K562 (cell line): ENCODE data around the gene LTBR. TPM values are rescaled to one million over a fixed set of nuclear protein-coding genes. Genes with fewer than 3 reads are reported as not detected.

Experiments used
- ESRRB ChIP-seq: fragments of 250-450 bp; sonication (Bioruptor Pico); IDR thresholded peaks from 2 replicates; pipeline ENCODE4 v1.5.0; 2020; ENCODE audit warnings: mild to moderate bottlenecking, moderate library complexity, borderline replicate concordance
- FOS ChIP-seq: IDR thresholded peaks from 3 replicates; pipeline ENCODE4 v1.6.1; 2011; ENCODE audit not compliant: insufficient read length; ENCODE audit errors: extremely low read depth
- MBD2 ChIP-seq: sonication (generic); IDR thresholded peaks from 2 replicates; pipeline ENCODE4 v1.6.1; 2016; ENCODE audit warnings: low read depth, borderline replicate concordance
- MCM5 ChIP-seq: fragments of 450-650 bp; IDR thresholded peaks from 2 replicates; pipeline ENCODE4 v1.6.1; 2016; ENCODE audit warnings: low read depth
- NBN ChIP-seq: fragments of 450-650 bp; IDR thresholded peaks from 2 replicates; pipeline ENCODE4 v1.6.1; 2016; ENCODE audit warnings: low read depth, mild to moderate bottlenecking
- PRPF4 ChIP-seq: fragments of 200-400 bp; formaldehyde crosslinking; IDR thresholded peaks from one replicate; pipeline ENCODE4 v1.6.1; 2017; ENCODE audit warnings: low read length, low read depth, mild to moderate bottlenecking; ENCODE audit not compliant: insufficient read depth, poor library complexity, severe bottlenecking
- RREB1 ChIP-seq: fragments of 250-450 bp; sonication (Bioruptor Pico); IDR thresholded peaks from 2 replicates; pipeline ENCODE4 v1.4.0; 2020
- SETDB1 ChIP-seq: IDR thresholded peaks from one replicate; pipeline ENCODE4 v1.6.1; 2012; ENCODE audit warnings: low read length, control low read depth, inconsistent platforms
- SMC3 ChIP-seq: conservative IDR thresholded peaks from 2 replicates; pipeline ENCODE4 v1.6.1; 2011; ENCODE audit warnings: low read depth, low read length, improper control_type of control experiment; ENCODE audit not compliant: insufficient read depth
- ZSCAN32 ChIP-seq: fragments of 450-650 bp; formaldehyde crosslinking; IDR thresholded peaks from 2 replicates; pipeline ENCODE4 v1.4.0; 2020; ENCODE audit warnings: mild to moderate bottlenecking, moderate library complexity
- polyA plus RNA-seq, 8 experiments: library from polyadenylated mRNA; depleted of rRNA in 4 of 8; stranded (reverse) in 5 of 8; unstranded in 3 of 8; fragments of >200 nt; fragmentation: Nextera tagmentation in 2 of 8; fragmentation: Illumina TruSeq in 1 of 8; extraction: Ambion mirVana in 2 of 8; extraction: Trizol in 1 of 8; gene quantifications; 2 replicates each; pipeline versions ENCODE4 v1.2.1 to v1.2.3, GENCODE V29; 2011 to 2014; ENCODE audit warnings: inconsistent platforms in 1 of 8, missing spikeins in 1 of 8
- total RNA-seq, 7 experiments: library from RNA; depleted of rRNA in 6 of 7; stranded (reverse); fragments of >200 nt in 6 of 7; fragmentation: Illumina TruSeq in 2 of 7; extraction: Trizol in 2 of 7; gene quantifications; 2 replicates each; pipeline versions ENCODE4 v1.2.1 to v1.2.3, GENCODE V29; 2011 to 2021; ENCODE audit warnings: low replicate concordance in 1 of 7
- TF ChIP-seq, protein P1 (sequence below): fragments of 200-800 bp; sonication (Bioruptor generic); IDR thresholded peaks from 2 replicates; pipeline ENCODE4 v1.6.1; 2017; ENCODE audit warnings: missing genetic modification characterization, missing compliant biosample characterization
- TF ChIP-seq, protein P2 (sequence below): fragments of 250-450 bp; sonication (Bioruptor Pico); IDR thresholded peaks from 2 replicates; pipeline ENCODE4 v1.8.0; 2022; ENCODE audit warnings: inconsistent platforms, mild to moderate bottlenecking, moderate library complexity, borderline replicate concordance
- TF ChIP-seq, protein P3 (sequence below): fragments of 450-650 bp; formaldehyde crosslinking; IDR thresholded peaks from 2 replicates; pipeline ENCODE4 v1.4.0; 2020; ENCODE audit warnings: mild to moderate bottlenecking, mixed read lengths

Gene LTBR
- total and polyA plus RNA-seq, 9 of the 15 experiments (the other 6 are each of a cell fraction or from before 2014, with no cell fraction given): 0.96 to 69.0 (median 35.3) TPM

DNA sequence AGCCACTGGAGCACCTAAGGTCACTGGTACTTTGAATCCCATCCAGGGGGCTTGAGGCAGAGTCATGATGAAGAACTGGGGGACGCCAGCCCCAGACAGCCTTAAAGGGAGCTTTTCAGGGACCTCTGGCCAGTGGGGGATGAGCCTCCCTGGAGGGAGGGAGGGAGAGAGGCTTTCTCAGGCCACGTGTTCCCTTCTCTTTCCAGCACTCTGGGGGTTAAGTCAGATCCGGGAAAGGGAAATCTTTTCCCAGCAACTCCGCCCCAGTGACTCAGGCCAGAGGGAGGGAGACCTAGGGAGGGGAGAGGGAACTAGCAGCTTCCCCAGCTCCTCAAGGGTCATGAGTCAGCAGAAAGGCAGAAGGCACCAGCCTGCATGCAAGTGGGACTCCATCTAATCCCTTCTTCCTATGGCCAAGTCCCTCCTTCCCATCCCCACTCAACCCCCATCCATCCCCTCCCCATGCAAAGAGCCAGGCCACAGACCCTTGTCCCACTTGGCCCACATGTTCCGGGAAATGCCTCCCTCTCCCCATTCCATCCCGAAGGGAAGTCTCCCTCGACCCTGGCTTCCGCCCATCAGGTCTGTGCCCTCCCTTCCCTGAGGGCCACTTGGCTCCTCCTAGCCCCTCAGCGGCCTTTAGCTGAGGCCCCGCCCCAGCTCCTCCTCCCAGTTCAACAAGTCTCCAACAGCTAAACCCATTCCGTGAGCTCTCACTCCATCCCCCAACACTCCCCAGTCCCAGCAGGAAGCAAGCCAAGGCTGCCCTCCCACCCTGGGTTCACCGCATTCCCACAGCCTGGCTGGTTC lies 47.7 kb upstream of the LTBR start (continued):
- TF ChIP-seq, protein P1, sequence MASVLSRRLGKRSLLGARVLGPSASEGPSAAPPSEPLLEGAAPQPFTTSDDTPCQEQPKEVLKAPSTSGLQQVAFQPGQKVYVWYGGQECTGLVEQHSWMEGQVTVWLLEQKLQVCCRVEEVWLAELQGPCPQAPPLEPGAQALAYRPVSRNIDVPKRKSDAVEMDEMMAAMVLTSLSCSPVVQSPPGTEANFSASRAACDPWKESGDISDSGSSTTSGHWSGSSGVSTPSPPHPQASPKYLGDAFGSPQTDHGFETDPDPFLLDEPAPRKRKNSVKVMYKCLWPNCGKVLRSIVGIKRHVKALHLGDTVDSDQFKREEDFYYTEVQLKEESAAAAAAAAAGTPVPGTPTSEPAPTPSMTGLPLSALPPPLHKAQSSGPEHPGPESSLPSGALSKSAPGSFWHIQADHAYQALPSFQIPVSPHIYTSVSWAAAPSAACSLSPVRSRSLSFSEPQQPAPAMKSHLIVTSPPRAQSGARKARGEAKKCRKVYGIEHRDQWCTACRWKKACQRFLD: peak; percentile 67
- TF ChIP-seq SMC3: no peak
- TF ChIP-seq NBN: 0 out of 2 replicates have a peak, but pooled peaks have one; percentile 51
- no peak for TF ChIP-seq SETDB1
- no peak for TF ChIP-seq ESRRB (CRISPR knock-in tag)
- no peak for TF ChIP-seq MCM5
- TF ChIP-seq, protein P2, sequence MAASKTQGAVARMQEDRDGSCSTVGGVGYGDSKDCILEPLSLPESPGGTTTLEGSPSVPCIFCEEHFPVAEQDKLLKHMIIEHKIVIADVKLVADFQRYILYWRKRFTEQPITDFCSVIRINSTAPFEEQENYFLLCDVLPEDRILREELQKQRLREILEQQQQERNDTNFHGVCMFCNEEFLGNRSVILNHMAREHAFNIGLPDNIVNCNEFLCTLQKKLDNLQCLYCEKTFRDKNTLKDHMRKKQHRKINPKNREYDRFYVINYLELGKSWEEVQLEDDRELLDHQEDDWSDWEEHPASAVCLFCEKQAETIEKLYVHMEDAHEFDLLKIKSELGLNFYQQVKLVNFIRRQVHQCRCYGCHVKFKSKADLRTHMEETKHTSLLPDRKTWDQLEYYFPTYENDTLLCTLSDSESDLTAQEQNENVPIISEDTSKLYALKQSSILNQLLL: no peak
- no peak for TF ChIP-seq ZSCAN32 (CRISPR knock-in tag)
- TF ChIP-seq FOS: no peak
- peak; percentile 22; the same call in 1 of the 2 replicates for TF ChIP-seq MBD2
- TF ChIP-seq RREB1 (CRISPR knock-in tag): no peak
- no peak for TF ChIP-seq PRPF4
- TF ChIP-seq, protein P3, sequence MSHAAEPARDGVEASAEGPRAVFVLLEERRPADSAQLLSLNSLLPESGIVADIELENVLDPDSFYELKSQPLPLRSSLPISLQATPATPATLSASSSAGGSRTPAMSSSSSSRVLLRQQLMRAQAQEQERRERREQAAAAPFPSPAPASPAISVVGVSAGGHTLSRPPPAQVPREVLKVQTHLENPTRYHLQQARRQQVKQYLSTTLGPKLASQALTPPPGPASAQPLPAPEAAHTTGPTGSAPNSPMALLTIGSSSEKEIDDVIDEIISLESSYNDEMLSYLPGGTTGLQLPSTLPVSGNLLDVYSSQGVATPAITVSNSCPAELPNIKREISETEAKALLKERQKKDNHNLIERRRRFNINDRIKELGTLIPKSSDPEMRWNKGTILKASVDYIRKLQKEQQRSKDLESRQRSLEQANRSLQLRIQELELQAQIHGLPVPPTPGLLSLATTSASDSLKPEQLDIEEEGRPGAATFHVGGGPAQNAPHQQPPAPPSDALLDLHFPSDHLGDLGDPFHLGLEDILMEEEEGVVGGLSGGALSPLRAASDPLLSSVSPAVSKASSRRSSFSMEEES (CRISPR knock-in tag): no peak
